Stimulated activated CD8-positive, alpha-beta memory T cell treated with anti-CD3 and anti-CD28 coated beads, Interleukin-4, amount 100 ng/mL, for 48 hours (primary cell): ENCODE measurements around the gene SOSTDC1.
"Not testable (repeated sequence)": the region's sequence is repeated elsewhere in the genome, so short reads cannot be mapped to it uniquely, and the experiment has no call there.

Experiments
- DNase-seq: peaks from one replicate; pipeline ENCODE4 v3.0.0-alpha.2; 2020

Gene SOSTDC1, protein sequence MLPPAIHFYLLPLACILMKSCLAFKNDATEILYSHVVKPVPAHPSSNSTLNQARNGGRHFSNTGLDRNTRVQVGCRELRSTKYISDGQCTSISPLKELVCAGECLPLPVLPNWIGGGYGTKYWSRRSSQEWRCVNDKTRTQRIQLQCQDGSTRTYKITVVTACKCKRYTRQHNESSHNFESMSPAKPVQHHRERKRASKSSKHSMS

DNA sequence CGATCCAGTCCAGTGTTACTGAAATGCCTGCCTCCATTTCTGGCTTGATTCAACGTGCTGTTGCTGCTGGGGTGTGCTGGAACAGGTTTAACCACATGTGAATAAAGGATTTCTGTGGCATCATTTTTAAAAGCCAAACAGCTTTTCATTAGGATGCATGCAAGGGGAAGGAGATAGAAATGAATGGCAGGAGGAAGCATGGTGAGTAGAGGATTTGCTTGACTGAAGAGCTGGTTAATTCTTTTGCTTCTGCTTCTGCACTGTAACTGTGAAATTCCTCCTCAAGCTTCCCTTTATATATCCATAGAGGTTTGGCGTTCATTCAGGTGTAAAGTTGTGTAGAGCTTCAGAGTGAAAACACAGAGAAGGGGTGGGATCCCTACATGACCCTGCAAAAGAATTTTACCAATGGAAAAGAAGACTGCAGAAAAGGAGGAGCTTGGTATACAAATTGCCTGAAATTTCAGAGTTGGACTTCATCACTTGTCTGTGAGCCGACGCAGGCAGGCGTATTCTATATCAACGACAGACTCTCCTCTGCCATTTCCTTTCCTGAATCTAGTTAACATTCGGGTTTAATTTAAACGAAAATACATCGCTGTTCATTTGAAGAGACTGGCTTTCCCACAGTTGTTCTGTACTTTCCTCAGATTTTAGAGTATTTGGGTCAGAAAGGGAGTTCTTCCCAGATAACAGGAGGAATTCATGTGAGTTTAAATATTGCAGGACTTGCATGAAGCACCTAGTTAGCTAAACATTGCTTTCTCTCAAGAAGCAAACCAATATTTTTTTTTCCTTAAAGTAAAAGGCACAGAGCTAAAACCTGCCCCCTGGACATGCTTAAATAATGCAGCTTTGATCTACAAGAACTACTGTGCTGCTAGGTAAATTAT, at the start of gene SOSTDC1:
TSS of gene SOSTDC1 (minus strand) at position 270 of the 893 bp plus-strand sequence. CDS start at position 200, 70 bp downstream.
- no peak for DNase-seq

DNA sequence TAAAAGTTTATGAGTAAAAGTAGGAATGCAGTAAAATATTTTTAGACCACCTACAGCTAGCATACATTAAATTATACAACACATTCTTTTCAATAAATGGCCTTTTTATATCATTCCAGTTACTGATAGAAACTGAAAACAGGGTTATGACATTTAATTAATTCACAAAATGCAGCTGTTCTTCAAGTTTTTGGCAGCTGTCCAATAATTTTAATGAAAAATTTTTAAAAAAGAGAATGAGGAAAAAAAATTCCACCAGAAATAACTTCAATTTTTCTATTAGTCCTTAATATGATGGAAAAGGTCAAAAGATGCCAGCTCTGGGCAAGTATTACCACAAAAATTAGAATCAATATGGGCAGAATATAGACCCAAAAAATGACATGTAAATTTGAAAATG, 49.2 kb upstream of the SOSTDC1 start:
- no peak for DNase-seq

DNA sequence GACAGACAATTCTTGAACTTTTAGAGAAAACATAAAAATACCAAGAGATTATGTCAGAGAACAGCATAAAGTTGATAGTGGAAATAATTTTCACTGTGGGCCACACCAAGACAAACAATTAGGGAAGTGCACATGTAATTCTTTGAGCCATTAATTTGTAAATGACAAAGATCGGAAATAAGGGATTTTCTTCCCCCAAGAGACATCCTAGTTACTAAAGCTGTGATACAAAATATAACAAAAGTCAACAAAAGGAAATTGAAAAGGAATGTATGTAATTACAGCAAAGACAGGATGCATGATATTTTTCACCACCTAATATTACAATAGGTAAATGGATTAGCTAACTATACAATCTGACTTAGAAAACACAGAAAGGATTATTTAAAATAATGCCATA, 48.7 kb upstream of the SOSTDC1 start:
- DNase-seq: no peak

DNA sequence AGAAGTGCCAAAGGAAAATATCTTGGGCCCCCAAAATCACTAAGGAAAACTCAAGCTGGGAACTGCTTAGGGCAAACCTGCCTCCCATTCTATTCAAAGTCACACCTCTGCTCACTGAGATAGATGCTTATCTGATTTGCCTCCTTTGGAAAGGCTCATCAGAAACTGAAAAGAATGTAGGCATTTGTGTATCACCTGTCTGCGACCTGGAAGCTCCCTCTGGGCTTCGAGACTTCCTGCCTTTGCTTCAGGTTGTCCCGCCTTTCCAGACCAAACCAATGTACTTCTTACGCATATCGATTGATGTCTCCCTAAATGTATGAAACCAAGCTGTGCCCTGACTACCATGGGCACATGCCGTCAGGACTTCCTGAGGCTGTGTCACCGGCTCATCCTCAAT, 46.6 kb upstream of the SOSTDC1 start:
- no peak for DNase-seq

DNA sequence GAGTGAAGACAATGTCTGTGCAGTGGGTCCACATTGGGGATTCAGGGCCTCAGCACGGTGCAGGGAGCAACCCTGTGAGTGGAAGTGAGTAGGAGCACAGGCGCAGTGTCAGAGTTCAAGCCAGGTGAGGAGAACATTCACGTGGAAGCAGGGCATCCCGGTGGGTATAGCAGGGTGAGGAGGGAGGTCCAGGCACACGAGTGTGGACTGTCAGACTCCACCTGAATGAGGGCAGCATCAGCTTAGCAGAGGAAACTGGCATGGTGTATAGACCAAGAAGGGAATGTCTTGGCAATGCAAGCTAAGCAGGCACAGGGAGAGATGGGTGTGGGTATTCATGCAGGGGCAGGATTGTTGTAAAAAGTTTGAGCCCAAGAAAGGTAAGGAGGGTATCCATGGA, 45.8 kb upstream of the SOSTDC1 start:
- DNase-seq: no peak

DNA sequence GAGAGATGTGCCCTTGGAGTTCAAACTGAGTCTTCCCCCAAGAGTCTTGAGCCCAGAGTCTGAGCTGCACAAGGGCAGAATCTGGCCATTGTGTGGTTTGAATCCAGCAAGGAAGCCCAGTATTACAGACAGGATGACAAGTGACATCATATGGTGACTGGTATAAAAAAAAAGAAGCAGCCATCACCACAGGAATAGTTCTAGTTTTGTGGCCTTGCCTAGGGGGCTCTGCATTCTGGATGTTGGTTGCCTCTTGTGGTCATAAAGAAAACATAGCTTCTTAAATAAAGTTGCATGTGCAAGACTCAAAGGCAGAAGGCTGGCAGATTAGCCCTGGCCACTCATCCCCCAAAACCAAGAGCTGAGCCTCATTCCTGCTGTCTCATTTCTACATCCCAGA, 44.3 kb upstream of the SOSTDC1 start:
- no peak for DNase-seq

DNA sequence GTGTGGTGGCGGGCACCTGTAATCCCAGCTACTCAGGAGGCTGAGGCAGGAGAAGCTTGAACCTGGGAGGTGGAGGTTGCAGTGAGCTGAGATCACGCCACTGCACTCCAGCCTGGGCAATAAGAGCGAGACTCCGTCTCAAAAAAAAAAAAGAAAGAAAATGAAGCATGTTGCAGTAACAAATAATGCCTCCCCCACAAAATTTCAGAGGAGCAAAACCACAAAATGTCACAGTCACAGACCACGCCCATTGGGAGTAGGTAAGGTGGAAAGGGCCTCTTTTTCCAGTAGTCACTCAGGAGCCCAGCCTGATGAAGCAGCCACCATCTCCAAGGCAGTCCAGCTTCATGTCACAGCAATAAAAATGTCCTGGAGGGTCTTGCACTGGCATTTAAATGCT, 40.9 kb upstream of the SOSTDC1 start:
- not testable (repeated sequence) for DNase-seq

DNA sequence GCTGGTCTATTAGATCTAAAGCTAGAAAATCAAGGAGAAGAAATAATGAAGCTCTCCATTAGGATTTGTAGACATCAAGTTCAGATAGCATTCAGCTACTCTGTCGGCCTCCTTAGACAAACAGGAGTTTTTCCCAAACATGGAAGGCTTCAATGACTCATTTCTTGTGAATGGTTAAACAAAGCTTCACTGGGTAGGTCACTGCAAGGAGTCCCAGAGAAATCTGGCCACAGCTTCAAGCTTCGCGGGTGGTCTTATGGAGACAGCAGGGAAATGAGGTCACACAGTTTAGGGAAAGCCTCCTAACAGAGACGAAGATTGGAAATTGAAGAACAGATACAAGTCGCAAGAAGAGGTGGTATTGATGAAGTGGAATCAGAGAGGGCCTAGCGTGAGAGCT, 38.5 kb upstream of the SOSTDC1 start:
- DNase-seq: no peak

DNA sequence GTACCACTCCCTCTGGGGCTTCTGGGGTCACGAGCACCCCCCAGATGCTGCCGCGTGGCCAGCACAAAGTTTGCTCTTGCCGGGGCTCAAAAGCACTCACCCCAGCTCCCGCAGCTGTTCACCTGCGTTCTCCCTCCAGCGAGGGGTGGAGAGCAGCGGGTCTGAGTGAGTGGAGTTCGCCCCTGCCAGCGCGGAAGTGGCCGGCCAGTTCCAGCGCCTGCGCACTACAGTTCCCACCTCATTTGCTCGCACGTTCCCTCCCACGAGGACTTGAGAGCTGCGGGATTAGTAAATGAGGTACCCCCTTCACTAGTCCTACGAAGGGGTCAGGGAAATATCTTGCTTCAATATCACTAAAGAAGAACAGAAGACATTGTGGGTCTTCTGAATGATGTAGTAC, 36.8 kb upstream of the SOSTDC1 start:
- DNase-seq: no peak

DNA sequence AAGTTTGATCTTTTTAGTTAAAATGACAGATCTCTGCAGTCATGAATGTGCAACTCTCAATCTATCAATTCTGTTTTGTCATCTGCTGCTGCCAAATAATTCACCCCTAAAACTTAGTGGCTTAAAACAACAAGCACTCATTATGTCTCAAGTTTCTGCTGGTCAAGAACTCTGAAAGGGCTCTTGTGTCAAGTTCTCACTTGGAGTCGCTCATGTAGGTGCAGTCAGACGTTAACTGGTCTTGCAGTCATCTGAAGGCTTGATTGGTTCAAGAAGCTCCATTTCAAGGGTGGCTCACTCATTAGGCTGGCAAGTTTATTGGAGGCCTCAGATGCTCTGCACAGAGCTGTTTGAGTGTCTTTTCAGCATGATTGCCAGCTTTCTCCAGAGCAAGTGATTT, 32.6 kb upstream of the SOSTDC1 start:
- no peak for DNase-seq

DNA sequence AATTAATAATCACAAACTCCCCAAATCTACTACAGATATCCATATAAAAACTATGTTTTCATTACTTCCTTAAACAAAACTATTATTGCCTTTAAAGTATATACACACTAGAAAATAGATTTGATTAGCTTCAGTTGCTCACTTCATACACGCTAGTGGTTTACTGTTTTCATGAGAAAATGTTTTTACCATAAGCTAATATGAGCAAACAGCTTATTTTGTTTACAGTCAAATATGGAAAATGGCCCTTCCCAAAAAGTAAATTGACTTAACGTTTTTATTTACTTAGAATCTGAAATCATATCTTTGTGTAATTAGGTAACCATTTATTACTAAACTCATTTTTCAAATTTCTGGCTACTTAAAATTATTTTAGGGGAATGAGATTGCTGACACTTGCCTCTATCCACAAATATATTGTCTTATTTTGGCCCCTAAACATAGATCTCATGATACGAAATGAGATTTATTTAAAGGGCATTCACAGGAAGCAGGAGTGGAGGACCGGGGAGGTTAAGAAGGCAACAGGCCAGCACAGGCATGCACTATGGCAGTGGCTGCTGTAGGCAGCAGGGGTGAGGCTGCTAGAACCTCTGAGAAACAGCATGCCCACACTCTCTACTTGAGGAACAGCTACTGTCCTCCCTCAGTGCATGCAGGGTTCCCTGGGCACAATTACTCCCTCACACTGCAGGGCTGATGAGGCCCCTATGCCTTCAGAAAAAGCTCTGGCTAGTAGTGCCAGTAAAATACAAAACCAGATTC, 29.6 kb upstream of the SOSTDC1 start:
- no peak for DNase-seq

DNA sequence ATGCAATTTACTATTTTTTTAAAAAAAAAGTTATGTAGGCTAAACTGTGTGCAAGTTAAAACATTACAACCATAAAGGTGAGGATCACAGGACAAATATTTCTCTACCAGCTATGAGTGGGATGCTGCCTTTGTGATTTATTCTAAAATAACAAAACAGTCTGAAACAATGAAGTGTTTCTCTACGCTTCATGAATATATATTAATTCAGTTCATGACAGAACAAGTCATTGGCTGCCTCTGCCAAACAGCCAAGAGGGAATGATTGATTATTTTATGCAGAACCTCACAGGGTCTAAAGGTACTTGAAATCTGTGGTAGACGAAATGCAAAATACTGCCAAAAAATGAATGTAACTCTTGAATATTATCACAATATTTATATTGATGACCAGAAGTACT, 29.0 kb upstream of the SOSTDC1 start:
- DNase-seq: no peak

DNA sequence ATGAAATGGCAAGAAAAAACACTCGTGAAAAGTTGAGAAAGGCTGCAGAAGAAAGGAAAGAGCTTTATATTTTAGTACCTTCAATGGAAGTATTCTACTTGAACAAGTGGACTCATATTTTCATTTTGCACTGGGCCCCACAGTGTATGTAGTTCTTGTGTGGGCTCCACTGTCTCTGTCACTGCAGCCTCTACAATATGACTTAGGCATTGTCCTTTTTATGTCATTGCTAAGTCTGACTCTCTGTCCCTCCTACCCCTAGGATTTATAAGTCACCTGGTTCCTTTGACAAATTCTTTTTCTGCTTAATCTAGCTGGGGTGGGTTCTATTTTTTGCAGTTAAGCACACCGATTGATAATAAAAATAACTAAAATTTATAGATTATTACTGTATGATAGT, 27.7 kb upstream of the SOSTDC1 start:
- DNase-seq: no peak

DNA sequence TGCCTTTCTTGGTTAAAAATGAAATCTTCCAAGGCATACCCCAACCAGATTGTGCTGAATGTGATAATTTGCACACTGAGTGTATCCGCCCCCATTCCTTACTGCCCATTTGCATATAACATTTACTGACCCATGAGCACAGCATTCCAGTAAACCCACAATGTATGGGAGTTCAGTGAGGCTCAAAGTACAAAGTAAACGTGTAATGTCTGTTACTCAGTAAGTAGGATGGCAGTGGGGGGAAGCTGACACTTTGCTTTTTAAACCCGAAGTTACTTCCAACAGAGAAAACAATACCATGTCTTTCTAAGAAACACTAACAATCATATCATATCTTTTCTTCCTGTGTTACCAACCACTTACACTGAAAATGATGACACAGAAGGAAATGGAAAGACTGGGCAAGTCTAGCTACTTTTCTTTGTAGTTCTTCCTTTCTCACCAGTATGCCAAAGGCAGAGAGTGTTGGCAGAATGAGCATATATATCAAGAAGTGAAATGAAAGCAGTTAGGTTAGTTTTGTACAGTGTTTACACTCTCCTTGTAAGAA, 27.1 kb upstream of the SOSTDC1 start:
- DNase-seq: no peak

DNA sequence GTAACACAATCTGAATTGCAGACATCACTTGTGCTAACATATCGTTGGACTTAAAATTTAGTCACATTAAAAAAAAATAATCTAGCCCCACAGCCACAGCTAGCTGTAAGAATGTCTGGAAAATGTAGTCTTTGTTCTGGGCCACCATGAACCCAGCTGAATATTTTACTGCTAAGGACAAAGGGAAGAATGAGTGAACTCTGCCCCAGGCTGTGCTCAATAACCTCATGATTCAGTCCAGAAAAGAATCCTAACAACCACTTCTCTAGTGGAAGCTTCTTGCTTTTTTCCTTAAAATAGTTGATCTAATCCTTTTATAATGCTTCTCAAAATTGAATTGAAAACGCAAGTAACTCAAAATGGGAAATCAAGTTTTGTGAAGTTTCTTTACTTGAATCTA, 25.6 kb upstream of the SOSTDC1 start:
- no peak for DNase-seq

DNA sequence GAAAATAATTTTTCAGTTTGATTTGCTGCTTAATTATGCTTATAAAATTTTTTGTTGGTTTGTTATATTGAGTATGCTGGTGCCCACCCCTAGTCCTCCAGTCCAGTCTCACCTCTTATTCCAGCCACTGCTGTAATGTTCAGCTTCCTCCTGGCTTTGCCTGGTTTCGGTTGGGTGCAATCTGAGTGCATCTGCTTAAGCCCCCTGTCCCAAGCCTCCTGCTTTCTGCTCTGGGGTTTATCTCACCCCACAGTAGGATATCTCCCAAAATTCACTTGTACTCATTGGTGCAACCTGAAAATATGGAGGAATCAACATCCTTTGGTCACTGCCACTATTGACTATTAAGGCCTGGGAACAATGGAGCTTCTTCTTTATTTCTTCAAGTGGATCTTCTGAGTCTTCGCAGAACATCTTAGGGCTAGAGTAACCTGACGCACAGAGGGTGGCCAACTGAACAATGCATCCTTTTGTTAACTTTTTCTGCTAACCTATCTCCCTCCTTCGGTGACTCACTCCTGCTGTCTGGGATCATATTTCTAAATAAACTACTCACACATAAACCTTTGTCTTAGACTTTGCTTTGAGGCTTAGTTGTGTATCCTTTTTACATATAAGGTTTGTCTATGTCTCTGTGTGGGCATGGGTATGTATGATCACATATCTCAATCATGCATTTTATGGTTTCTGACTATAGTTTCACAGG, 19.1 kb upstream of the SOSTDC1 start:
- no peak for DNase-seq

DNA sequence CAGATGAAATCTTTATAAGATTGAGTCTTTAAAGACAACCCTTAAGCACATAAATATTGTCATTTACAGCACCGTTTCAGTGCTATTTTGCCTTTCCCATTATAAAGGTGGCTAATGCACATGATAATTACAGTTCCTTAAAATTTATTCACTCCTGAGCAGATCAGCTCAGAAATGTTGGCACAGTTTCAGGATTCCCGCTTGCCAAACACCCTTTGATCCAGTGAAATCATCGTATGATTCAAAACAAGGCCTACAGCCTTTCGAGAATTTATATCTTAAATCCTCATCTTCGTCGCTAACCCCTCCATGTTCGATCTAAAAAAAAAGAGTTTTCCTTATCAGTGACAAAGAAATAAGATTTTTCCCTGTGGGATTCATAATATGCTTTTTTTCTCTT, 14.1 kb upstream of the SOSTDC1 start:
- no peak for DNase-seq

DNA sequence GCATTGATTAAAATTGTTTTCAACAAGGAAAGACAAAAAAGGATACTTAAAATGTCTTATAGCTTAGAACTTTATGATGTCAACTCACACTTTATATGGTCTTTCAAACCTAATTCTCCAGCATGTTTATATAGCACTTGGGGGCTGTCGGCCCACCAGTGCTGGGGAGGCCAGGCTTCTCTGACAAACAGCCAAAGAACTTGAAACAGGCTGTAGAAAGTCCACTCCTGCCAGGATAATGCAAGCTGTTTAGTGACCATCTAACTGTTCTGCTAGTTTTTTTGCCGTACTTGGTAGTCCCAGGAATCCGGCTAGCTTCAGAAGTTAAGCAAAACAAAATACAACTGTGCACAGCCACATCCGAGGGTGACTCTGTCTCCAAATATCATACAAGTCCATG, 13.6 kb upstream of the SOSTDC1 start:
- DNase-seq: no peak

DNA sequence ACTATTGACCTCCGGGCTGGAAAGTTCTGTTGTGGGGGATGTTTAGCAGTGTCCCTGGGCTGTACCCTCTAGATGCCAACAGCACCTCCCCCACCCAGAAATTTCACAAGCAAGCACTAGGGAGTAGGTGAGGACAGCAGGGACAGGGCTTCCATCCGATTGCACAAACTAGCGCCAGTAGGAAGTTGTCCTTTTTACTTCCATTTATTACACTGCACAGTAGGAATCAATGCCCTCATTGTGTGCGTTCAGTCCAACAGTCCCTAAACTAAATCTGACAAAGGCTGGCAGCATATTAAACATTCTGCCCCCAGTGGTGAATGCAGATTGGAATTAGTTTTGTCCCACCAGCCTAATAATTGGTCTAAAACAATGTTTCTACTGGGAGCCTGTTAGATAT, 6.4 kb upstream of the SOSTDC1 start:
- DNase-seq: no peak

DNA sequence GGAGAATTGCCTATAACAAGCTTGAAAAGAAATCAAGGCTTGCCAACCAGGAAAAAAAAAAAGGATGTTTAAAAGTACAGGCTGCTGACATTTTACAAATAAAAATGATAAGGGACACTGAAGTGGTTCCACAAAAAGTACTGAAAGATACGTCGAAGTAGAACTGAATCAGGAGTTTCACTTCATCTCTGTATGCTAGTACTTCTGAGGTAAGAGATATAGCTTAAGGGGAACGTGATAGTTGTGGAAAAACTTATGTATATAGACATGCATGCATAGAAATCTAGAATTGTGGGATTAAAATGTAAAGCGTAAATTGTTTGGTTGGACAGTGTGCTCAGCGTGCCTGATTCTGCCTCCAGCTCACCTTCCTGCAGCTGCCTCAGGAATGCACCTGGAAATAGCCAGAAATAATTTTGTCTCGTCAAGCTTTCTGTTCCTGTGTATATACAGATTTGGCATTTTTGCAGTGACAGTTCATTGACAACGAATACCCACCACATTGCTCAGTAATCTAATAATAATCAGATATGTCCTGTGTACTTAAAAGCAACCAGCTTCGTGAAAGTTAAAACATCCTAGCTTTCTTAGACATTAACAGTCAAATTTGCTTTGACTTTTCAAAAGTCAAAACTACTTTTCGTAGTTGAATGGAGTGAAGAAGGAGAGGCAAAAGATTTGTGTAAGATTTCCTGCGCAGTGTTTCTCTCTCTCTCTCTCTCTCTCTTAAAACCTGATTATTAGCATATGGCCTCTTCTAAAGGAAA, 1.4 kb downstream of the SOSTDC1 start:
- no peak for DNase-seq

DNA sequence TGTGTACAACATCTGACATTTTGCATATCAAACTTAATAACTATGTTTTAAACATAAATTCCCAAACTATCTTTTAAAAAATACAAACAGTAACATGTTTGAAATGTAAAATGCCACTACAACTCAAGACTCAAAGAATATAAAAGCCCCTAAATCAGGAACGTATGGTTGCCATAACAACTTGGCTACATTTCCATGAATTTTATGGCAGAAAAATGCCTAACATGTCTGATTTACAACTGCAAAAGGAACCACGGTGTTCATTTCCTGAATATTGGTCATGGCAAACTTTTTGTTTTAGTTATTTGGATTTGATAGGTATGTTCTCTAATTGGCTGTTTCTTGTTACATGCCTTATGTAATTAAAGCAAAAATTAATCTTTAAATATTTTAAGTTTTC, 2.0 kb downstream of the SOSTDC1 start:
- DNase-seq: no peak

DNA sequence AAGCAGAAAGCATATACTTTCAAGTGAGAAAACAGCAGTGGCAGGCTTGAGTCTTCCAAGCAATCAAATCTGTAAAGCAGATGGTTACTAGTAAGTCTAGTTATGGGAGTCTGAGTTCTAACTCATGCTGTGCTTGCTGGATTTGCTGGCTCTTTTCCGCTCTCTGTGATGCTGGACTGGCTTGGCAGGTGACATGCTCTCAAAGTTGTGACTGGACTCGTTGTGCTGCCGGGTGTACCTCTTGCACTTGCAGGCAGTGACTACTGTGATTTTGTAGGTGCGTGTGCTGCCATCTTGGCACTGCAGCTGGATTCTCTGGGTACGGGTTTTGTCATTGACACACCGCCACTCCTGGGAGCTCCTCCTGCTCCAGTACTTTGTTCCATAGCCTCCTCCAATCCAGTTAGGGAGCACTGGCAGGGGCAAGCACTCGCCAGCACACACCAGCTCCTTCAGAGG, 3.1 kb downstream of the SOSTDC1 start:
- no peak for DNase-seq
